OCI-LY7 (cell line): ENCODE measurements around the gene HRAS.

Source experiments
- CTCF ChIP-seq: fragments of 200-600 bp; sonication (generic); conservative IDR thresholded peaks from 2 replicates; pipeline ENCODE4 v1.5.1; 2014; ENCODE audit warnings: mild to moderate bottlenecking, antibody characterized with exemption, low read length, moderate library complexity, mixed read lengths
- EZH2phosphoT487 ChIP-seq: fragments of 200-600 bp; sonication (generic); IDR thresholded peaks from 2 replicates; pipeline ENCODE4 v1.6.1; 2018; ENCODE audit warnings: low read depth, borderline replicate concordance, mild to moderate bottlenecking, mixed run types, antibody characterized with exemption, low read length, moderate library complexity, mixed read lengths

- no peak for TF ChIP-seq CTCF
- no peak for TF ChIP-seq EZH2phosphoT487
Observed at GRCh38 chr11:567011-567628, 31.7 kb upstream of the HRAS start.
